OCI-LY1 (cell line): Measurements from ENCODE around the gene CFAP74.

Experiments used
- CTCF ChIP-seq: fragments of 200-600 bp; sonication (generic), shearing (Covaris generic); IDR thresholded peaks from 2 replicates; pipeline ENCODE4 v1.5.1; 2017; ENCODE audit warnings: mild to moderate bottlenecking, antibody characterized with exemption, low read length, moderate library complexity, mixed read lengths
- EZH2 ChIP-seq: fragments of 200-600 bp; sonication (generic), shearing (Covaris generic); IDR thresholded peaks from 2 replicates; pipeline ENCODE4 v1.8.0; 2017; ENCODE audit warnings: borderline replicate concordance, mixed run types, mild to moderate bottlenecking, antibody characterized with exemption, low read length, moderate library complexity, mixed read lengths

DNA sequence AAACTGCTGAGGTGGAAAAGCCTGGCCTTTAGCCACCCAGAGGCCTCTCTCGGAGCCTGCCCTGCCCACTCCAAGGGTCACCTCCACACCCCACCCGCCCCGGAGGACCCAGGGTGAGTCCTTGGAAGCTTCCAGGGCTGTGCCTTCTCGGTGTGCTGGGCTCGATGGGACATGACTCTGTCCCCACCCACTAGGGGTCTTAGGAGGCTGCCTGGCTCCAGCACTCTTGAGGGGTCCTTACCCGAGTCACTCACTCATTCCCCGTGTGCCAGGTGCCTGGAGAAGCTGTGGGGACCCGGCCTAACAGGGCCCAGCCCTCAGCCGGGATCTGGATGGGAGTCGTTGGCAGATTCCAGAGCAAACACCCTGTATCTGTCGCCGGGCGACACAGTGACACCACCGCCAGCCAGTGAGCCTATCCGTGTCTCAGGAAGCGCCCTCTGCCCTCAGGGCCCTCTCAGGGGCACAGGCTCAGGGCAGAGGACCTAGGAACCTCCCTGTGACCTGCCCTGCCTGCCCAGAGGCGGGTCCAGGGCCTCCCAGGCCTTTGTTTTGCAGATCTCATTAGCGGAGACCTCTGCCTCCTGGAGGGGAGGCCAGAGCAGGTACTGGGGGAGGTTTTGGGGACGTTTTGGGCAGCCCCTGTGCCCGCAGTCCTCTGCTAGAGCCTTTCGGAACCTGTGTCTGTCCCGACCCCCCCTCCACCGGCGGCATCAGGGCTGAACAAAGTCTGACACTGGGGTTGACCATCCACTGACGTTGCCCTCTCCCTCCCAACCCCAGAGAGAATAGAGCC, 43.6 kb upstream of the CFAP74 start:
- no peak for TF ChIP-seq EZH2
- TF ChIP-seq CTCF, result no peak
